ENCODE results near the gene COL27A1.
"Not testable (repeated sequence)": the region's sequence is repeated elsewhere in the genome, so short reads cannot be mapped to it uniquely, and the experiment has no call there.

COL27A1 gene

DNA sequence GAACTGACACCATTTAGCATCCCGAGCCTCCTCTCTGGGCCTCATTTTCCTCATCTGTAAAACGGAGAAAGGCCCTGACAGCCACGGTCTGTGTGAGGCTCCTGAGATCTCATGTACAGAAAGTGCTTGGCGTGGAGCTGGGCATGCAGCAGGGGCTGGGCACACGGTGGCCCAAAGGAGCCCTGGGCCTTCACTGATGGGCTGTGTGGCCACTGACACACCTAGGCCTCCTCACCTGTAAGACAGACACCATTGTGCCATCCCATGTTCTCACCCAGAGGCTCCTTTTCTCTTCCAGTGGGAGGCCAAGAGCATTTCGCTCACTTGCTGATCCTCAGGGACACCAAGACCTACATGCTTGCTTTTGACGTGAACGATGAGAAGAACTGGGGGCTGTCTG is 169.2 kb downstream of the COL27A1 start:
- DNase-seq (ENCODE audit: low read depth), result no peak

DNA sequence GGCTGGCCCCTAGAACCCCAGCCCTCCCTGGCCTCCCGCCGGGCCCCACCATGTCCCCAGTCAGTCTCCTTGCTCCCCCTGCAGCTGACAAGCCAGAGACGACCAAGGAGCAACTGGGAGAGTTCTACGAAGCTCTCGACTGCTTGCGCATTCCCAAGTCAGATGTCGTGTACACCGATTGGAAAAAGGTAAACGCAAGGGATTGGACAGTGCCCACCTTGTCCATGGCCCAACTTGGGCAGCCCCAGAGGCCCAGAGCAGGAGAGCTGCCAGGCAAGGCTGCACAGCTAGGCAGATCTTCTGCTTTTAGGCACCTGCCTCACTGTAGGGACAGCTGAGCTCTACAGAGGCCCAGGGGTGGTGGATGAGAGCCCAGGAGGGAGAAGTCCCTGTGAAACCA is 169.6 kb downstream of the COL27A1 start:
- DNase-seq (ENCODE audit: low read depth), result not testable (repeated sequence)

DNA sequence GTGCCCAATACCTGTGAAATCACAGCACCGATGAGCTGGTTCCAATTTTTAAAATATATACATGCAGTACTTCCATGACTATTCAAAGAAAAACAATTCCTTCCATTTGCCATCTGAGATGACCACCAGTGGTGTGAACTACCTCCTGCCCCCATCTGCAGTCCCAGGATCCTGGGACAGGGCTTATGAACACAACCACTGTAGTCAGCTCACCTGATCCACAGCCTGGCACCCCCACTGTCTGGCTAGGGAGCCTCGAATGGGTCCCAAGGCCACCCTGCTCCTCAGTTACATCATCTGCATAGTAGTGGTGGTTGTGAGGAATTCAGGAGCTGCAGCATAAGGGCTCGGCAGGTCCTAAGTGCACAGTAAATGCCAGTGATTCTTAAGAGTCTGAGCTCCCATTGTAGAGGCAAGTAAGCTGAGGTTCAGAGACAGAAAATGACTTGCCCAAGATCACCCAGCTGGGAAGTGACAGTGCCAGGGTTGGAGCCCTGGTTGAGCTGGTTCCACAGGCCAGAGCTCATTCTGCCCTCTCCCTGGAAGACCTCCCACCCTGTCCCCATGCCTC is 170.4 kb downstream of the COL27A1 start:
- not testable (repeated sequence) for DNase-seq (ENCODE audit: low read depth)

DNA sequence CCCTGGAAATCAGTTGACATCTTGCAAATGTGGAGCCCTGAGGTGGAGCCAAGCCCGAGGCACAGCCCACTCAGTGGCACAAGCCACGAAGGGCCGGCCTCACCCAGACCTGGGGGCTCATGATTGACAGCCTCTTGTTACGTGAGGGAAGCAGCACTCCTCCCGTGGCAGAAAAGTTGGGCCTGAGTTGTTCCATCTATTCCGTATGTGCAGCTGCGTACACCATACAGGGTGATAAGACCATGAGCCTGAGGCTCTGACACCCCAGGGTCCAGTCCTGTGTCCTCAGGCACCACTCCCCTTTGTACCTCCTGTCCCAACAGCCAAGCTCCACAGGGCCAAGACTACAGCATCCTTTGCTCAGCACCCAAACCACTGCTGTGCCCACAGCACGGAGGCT is 172.4 kb downstream of the COL27A1 start:
- DNase-seq (ENCODE audit: low read depth), result no peak

DNA sequence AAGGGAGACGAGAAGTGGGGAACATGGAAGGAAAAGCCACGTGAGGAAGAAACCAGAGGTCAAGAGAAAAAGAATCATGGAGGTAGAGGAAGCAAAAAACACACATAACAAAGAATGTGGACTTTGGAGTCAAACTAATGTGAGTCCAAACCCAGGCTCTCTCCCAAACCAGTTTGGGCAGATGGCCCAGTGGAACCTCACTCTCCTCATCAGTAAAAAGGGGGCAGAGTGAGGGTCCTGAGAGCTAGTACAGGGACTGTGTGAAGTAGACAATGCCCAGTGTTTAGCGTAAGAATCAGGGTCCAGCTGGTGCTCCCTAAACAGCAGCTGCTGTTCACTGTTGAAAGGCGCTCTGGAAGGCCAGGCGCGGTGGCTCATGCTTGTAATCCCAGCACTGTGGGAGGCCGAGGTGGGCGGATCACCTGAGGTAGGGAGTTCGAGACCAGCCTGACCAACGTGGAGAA is 173.1 kb downstream of the COL27A1 start:
- DNase-seq (ENCODE audit: low read depth), result not testable (repeated sequence)

DNA sequence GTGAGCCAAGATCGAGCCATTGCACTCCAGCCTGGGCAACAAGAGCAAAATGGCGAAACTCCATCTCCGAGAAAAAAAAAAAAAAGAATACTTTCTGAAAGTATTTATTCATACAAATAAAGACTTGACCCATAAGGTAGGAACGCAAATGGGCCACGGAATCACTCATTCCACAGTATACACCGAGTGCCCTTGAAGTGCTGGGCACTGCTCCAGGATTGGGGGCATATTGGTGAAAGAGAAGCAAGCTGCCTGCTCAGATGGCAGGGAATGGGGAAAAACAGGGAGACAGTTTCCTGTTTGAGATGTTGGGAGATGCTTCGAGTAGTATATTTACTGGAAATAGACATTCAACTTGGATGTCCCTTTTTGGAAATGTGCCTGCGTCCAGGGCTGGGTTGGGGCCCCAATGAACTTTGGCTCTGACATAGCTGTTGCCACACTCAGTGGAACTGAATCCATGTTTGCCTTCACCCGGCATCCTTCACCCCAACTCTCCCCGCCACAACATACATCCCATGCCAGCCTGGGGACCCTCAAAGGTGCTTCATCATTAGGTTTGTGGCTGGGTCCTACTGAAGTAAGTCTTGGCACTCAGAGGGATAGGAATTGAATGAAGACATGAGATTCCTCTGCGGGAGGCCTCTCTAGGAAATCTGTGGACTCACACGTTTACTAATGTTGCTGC is 173.7 kb downstream of the COL27A1 start:
- not testable (repeated sequence) for DNase-seq (ENCODE audit: low read depth)

DNA sequence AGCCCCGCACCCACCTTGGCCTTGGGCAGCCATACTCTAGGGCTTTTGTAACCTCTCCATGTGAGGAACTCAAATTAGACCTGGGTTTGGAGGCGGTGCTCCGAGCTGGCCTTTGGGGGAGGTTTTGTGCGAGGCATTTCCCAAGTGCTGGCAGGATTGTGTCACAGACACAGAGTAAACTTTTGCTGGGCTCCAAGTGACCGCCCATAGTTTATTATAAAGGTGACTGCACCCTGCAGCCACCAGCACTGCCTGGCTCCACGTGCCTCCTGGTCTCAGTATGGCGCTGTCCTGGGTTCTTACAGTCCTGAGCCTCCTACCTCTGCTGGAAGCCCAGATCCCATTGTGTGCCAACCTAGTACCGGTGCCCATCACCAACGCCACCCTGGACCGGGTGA is 174.3 kb downstream of the COL27A1 start, which contains the start of gene ORM2:
TSS of gene ORM2 (plus strand) at position 245 of the 398 bp plus-strand sequence. CDS start at position 281, 36 bp downstream.
- DNase-seq (ENCODE audit: low read depth), result not testable (repeated sequence)

DNA sequence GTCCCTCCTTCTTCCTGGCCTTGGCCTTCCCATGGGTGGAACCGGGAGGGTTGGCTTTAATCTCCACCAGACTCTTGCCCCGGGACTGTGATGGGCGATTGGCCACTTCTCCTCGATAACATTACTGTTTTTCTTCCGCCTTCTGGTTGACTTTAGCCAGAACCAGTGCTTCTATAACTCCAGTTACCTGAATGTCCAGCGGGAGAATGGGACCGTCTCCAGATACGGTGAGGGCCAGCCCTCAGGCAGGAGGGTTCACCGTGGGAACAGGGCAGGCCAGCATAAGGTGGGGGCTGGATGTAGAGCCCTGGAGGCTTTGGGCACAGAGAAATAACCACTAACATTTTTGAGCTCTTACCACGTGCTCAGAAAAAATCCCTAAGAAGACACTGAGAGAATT is 175.3 kb downstream of the COL27A1 start:
- no peak for DNase-seq (ENCODE audit: low read depth)

DNA sequence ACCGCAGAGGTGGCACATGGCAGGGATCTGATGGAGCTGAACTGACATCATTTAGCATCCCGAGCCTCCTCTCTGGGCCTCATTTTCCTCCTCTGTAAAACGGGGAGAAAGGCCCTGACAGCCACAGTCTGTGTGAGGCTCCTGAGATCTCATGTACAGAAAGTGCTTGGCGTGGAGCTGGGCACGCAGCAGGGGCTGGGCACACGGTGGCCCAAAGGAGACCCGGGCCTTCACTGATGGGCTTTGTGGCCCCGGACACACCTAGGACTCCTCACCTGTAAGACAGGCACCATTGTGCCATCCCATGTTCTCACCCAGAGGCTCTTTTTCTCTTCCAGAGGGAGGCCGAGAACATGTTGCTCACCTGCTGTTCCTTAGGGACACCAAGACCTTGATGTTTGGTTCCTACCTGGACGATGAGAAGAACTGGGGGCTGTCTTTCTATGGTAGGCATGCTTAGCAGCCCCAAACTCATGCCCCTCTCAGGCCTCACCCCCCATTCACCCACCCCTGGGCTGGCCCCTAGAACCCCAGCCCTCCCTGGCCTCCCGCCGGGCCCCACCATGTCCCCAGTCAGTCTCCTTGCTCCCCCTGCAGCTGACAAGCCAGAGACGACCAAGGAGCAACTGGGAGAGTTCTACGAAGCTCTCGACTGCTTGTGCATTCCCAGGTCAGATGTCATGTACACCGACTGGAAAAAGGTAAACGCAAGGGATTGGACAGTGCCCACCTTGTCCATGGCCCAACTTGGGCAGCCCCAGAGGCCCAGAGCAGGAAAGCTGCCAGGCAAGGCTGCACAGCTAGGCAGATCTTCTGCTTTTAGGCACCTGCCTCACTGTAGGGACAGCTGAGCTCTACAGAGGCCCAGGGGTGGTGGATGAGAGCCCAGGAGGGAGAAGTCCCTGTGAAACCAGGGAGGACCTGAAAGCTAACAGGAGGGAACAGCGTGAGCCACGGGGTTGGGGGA is 176.2 kb downstream of the COL27A1 start:
- DNase-seq (ENCODE audit: low read depth), result not testable (repeated sequence)

DNA sequence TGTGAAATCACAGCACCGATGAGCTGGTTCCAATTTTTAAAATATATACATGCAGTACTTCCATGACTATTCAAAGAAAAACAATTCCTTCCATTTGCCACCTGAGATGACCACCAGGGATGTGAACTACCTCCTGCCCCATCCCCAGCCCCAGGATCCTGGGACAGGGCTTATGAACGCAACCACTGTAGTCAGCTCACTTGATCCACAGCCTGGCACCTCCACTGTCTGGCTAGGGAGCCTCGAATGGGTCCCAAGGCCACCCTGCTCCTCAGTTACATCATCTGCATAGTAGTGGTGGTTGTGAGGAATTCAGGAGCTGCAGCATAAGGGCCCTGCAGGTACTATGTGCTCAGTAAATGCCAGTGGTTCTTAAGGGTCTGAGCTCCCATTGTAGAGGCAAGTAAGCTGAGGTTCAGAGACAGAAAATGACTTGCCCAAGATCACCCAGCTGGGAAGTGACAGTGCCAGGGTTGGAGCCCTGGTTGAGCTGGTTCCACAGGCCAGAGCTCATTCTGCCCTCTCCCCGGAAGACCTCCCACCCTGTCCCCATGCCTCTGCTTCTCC is 177.2 kb downstream of the COL27A1 start:
- not testable (repeated sequence) for DNase-seq (ENCODE audit: low read depth)

DNA sequence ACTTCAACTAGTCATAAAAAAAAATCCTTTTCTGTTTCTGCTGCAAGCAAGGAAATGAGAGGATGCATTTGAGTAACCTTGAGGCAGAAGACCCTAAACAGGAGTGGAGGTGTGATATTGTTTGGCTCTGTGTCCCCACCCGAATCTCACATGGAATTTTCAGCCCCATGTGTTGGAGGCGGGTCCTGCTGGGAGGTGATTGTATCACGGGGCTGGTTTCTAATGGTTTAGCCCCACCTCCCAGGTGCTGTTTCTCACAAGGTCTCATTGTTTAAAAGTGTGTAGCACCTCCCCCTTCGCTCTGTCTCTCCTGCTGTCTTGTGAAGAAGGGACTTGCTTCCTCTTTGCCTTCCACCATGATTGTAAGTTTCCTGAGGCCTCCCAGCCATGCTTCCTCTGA is 178.4 kb downstream of the COL27A1 start:
- not testable (repeated sequence) for DNase-seq (ENCODE audit: low read depth)

DNA sequence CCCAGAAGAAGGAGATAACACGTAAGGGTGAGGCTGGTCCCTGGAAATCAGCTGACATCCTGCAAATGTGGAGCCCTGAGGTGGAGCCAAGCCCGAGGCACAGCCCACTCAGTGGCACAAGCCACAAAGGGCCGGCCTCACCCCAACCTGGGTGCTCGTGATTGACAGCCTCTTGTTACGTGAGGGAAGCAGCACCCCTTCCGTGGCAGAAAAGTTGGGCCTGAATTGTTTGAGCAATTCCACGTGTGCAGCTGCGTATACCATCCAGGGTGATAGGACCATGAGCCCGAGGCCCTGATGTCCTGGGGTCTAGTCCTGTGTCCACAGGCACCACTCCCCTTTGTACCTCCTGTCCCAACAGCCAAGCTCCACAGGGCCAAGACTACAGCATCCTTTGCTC is 179.2 kb downstream of the COL27A1 start:
- DNase-seq (ENCODE audit: low read depth), result no peak

DNA sequence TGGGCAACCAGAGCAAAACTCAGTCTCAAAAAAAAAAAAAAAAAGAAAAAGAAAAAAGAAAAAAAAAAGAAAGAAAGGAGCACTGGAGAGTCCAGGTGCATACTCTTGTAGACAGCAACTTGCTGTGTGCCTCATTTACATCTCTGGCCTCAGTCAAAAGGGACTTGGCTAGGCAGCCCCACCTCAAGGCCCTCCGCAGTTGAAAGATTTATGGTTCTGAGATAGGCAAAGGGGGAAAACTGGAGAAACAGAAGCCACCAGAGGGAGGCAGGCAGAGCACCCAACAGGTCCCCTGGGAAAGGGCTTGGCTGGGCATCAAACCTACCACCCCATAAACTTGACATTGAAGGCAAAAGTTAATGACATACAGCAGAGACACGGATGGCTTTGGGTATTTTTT is 180.4 kb downstream of the COL27A1 start:
- DNase-seq (ENCODE audit: low read depth), result no peak

DNA sequence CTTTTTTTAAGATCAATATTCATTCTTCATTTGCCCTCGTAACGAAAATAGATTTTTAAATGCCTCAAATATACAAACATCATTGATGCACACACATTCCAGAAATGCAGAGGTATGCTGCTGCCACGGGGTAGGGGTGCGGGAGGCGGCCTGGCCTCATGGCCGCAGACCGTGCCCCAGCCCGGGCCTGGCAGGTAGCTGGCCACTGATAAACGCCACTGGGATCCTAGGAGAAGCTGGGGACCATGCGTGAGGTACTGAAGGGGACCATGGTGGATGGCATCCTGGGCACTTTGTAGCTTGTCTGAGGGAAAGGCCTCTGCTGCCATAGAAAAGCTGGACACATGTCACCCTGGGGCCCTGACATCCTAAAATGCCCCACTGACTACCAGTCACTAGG is 180.8 kb downstream of the COL27A1 start:
- no peak for DNase-seq (ENCODE audit: low read depth)

DNA sequence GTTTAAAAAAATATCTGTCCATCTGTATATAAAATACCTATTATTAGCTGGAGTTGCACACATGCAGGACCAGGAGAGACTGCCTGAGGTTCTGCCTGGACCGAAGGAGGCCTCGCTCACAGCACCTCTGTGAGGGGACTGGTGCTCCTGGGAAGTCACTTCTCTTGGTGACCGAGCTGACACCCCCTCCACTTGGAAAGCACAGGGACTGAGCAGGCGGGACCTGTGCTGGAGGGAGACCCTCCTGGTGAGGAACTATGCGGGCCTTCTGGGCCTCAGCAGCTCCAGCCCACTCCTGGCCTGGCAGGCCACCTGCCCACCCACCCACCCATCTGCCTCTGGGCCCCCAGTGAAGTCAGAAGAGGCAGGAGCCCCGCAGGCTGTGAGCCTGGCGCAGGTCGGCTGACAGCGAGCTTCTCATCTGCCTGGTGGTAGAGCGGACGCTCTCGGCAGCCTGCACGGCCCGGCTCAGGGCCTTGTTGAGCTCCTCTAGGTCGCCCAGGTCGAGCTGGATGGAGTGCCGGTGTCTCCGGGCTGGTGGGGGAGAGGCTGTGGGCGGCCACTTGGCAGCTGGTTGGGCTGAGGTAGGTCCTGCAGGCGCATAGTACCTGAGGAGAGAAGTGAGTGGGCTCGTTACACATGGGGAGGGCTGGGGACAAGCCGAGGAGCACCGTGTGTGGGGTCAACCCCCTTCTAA is 181.5 kb downstream of the COL27A1 start:
- DNase-seq (ENCODE audit: low read depth), result no peak

DNA sequence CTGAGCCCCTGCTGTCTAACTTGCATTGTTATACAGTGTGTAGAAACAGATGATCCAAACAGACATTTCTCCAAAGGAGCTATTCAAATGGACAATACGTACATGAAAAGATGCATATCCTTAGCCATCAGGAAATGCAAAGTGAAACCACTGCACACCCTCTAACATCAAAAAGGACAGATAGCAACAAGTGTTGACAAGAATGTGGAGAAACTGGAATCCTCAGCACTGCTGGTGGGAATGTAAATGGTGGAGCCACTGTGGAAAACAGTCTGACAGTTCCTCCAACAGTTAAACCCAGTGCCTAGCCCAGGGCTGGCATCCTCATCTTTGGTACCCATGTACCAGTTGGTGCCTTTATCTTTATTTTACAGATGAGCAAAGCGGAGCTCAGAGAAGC is 182.8 kb downstream of the COL27A1 start:
- no peak for DNase-seq (ENCODE audit: low read depth)

DNA sequence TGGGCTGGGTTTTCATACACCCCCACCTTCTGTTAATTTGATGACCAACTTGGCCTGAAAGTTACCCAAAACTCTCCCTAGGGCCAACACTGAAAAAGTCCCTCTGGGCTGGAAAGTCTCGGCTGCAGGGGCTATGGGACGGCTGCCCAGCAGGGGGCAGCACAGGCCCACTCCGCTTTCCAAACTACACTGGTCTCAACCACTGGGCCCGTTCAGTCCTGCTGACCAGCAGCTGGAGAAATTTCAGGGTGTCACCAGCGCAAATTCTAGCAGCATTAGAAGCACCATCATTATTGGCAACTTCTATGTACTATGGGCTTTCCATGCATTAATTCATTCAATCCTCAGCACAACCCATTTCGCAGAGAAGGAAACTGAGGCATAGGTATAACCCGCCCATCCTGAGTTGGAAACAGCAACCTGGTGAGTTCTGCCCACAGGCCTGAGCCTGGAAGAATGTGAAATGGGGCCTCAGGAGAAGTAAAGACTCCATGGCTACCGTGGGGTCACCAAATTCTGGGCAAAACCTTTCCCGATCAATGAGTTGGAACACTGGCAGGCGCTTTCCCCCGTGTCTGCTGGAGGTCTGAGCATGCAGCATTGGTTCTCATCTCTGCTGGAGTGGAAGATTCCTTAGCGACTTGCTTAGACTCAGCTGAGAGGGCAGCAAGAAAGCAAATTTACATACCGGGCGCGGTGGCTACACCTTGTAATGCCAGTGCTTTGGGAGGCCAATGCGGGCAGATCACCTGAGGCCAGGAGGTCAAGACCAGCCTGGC is 184.0 kb downstream of the COL27A1 start:
- peak; percentile 44 for DNase-seq (ENCODE audit: low read depth)

DNA sequence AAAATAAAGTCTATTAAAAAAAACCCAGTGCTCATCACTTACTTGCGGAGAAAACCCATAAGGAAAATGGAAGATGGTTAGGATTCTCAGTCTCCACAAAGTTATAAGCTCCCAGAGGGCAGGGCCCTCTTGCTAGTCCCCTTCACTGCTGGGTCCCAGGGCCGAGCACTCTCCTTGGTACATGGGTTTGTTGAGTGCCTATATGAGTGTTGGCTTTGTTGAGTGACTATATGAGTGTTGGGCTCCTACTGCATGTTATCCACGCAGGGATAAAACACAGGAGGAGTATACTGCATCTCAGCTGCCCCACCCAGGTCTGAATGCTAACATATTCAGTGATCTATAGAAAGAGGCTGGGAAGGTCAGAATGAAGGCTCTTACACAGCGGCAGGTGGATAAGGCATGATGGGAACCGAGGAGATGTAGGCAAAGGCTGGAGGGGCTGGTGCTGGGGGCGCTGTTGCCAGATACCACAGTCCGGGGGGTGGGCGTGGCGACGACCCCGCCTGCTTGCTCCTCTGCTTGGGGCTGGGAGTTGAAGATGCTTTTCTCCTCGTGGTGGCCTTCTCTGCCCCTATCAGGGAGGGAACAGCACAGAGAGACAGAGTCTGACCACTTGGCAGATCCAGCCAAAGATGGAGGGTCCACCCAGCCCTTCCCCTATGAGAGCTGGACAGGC is 186.0 kb downstream of the COL27A1 start:
- DNase-seq (ENCODE audit: low read depth), result no peak

DNA sequence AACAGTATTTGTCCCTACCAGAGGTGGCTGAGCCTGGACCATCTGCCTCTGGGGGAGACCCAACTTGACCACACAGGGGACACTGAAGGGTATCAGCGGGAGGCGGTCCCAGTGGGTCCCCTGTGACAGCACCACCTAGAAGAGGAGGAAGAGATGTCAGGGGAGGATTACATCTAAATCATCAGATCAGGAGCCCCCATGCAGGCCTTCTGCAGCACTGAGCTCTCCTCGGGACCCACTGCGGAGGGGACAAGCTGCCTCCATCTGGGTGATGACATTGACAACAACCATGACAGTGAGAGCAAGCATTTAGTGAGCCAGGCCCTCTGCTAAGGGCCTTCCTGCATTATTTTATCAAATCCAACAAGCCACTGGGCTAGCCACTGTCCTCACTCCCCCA is 186.7 kb downstream of the COL27A1 start:
- DNase-seq (ENCODE audit: low read depth), result no peak

DNA sequence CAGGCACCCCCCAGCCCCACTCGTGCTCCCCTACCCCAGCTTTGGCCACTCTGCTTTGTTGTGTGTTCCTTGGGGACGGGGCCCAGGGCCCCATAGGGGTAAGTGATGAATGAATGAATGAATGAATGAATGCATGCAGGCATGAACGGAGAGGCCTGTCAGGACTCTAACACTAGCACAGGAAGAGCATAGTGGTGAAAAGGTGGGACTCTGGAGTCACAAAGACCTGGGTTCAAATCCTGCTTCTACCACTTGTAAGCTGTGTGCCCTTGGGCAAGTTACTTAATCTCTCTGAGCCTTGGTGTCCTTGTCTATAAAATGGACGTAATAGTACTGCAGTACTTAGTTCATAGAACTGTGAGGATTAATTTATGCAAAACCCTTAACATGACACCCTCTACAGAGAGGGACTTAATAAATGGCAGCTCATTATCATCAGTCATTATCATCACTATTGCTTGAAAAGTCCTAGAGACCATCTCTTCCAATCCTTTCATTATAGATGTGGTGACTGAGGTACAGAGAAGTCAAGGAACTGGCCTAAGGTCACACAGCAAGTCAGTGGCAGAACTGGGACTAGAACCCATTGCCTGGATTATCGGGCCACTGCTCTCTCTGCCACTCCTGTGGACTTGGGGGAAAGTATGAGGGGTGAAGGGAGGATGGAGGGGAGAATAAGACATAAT is 187.6 kb downstream of the COL27A1 start:
- no peak for DNase-seq (ENCODE audit: low read depth)

All from activated gamma-delta T cell treated with anti-CD3 and anti-CD28 coated beads, Interleukin-2, amount 50 U/mL, for 16 hours (primary cell).